Measurements from ENCODE around the gene OR52W1. TPM values are rescaled to one million over a fixed set of nuclear protein-coding genes. Genes with fewer than 3 reads are reported as not detected.
"Not testable (repeated sequence)": the region's sequence is repeated elsewhere in the genome, so short reads cannot be mapped to it uniquely, and the experiment has no call there.

OR52W1 gene
- total RNA-seq, 3 donors from 2014 or later = not detected

DNA sequence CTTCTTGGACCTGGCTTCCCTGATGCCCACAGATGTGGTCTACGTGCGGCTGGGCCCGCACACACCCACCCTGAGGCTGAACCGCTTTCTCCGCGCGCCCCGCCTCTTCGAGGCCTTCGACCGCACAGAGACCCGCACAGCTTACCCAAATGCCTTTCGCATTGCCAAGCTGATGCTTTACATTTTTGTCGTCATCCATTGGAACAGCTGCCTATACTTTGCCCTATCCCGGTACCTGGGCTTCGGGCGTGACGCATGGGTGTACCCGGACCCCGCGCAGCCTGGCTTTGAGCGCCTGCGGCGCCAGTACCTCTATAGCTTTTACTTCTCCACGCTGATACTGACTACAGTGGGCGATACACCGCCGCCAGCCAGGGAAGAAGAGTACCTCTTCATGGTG lies 41.1 kb downstream of the OR52W1 start:
- DNase-seq (ENCODE audit: low spot score in 2 of 2) = no peak
- Histone ChIP-seq H3K27me3 (no peaks in the 10 kb centered on the region), H3K9me3 (no peaks in the 10 kb centered on the region), H3K27ac (no peak overlapping the region), H3K36me3 (no peaks in the 10 kb centered on the region), H3K4me3 (no peak overlapping the region), H3K4me1 (no peaks in the 10 kb centered on the region)
- TF ChIP-seq POLR2A (IDR thresholded peaks at IDR 0.05) (no peak), POLR2AphosphoS5 (IDR thresholded peaks at IDR 0.05) (no peak)
- TF ChIP-seq, protein P1, sequence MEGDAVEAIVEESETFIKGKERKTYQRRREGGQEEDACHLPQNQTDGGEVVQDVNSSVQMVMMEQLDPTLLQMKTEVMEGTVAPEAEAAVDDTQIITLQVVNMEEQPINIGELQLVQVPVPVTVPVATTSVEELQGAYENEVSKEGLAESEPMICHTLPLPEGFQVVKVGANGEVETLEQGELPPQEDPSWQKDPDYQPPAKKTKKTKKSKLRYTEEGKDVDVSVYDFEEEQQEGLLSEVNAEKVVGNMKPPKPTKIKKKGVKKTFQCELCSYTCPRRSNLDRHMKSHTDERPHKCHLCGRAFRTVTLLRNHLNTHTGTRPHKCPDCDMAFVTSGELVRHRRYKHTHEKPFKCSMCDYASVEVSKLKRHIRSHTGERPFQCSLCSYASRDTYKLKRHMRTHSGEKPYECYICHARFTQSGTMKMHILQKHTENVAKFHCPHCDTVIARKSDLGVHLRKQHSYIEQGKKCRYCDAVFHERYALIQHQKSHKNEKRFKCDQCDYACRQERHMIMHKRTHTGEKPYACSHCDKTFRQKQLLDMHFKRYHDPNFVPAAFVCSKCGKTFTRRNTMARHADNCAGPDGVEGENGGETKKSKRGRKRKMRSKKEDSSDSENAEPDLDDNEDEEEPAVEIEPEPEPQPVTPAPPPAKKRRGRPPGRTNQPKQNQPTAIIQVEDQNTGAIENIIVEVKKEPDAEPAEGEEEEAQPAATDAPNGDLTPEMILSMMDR (IDR thresholded peaks at IDR 0.05) = no peak
- intact Hi-C loops (cut with DNase I; ENCODE audit: low total_unique reads) = no loop called here

DNA sequence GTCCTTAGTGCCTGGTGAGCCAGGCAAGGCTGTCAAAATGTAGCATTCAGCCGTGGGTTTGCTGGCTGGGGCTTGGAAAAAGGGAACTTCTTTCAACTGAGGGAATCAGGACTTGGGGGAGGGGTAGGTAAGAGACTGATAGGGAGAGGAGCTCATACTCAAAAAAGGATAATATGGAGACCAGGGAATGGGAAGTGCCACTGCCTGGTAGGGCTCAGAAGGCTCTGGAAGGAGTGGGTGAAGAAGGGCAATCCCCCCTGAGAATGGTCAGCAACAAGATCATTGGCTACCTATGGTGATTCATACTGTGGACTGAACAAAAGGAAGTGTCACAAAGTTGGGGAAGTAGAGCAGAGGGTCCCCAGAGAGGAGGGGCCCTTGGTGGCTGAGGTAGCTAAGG lies 41.8 kb downstream of the OR52W1 start:
- H3K4me3 ChIP-seq = no peak overlapping the region
- DNase-seq (ENCODE audit: low spot score in 2 of 2) = no peak
- intact Hi-C loops (cut with DNase I; ENCODE audit: low total_unique reads) = no loop called here

DNA sequence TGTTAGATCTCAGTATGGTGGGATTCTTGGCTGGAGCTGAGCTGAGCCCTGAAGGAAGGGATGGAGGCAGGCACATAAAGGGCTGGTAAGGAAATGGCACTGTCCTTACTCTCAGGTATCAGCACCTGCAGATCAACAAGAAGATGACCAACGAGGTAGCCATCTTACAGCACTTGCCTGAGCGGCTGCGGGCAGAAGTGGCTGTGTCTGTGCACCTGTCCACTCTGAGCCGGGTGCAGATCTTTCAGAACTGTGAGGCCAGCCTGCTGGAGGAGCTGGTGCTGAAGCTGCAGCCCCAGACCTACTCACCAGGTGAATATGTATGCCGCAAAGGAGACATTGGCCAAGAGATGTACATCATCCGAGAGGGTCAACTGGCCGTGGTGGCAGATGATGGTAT lies 42.3 kb downstream of the OR52W1 start:
- Histone ChIP-seq H3K4me3 (no peak overlapping the region), H3K36me3 (no peaks in the 10 kb centered on the region), H3K27ac (no peak overlapping the region), H3K9me3 (no peaks in the 10 kb centered on the region), H3K4me1 (no peaks in the 10 kb centered on the region), H3K27me3 (no peaks in the 10 kb centered on the region)
- no peak for DNase-seq (ENCODE audit: low spot score in 2 of 2)
- TF ChIP-seq, protein P1 (IDR thresholded peaks at IDR 0.05) = no peak
- TF ChIP-seq POLR2AphosphoS5 (IDR thresholded peaks at IDR 0.05) (no peak), POLR2A (IDR thresholded peaks at IDR 0.05) (no peak)
- intact Hi-C loops (cut with DNase I; ENCODE audit: low total_unique reads) = no loop called here

More for the DNA sequence above, 41.8 kb downstream of the OR52W1 start:
- TF ChIP-seq POLR2A (IDR thresholded peaks at IDR 0.05) (no peak), POLR2AphosphoS5 (IDR thresholded peaks at IDR 0.05) (no peak)
- TF ChIP-seq, protein P1 (IDR thresholded peaks at IDR 0.05) = no peak
- H3K27ac ChIP-seq = no peak overlapping the region
- no peaks in the 10 kb centered on the region for H3K9me3 ChIP-seq
- no peaks in the 10 kb centered on the region for H3K4me1 ChIP-seq
- H3K27me3 ChIP-seq = no peaks in the 10 kb centered on the region
- H3K36me3 ChIP-seq = no peaks in the 10 kb centered on the region

DNA sequence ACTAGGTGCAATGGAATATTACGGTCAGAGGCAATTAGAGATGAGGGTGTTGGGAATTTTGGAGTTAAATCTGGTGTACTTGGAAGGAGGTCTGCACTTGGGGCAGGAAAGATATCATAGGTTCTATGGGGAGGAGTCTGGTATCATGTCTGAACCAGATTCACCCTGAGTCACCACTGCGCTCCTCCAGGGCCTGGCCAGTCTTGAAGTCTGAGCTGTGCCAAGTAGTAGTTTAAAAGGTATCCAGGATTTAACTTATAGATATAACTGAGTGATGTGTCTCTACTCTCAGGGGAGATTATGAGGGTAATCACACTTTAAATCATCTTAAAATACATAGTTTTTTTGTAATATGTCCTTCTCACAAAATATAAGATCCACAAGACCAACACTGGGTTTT lies 46.5 kb downstream of the OR52W1 start:
- H3K36me3 ChIP-seq = no peaks in the 10 kb centered on the region
- no peak overlapping the region for H3K4me3 ChIP-seq
- intact Hi-C loops (cut with DNase I; ENCODE audit: low total_unique reads) = no loop called here
- no peak for DNase-seq (ENCODE audit: low spot score in 2 of 2)
- no peaks in the 10 kb centered on the region for H3K27me3 ChIP-seq
- no peak for TF ChIP-seq POLR2A (IDR thresholded peaks at IDR 0.05)
- TF ChIP-seq, protein P1 (IDR thresholded peaks at IDR 0.05) = no peak
- no peak for TF ChIP-seq POLR2AphosphoS5 (IDR thresholded peaks at IDR 0.05)
- H3K27ac ChIP-seq = no peak overlapping the region
- H3K9me3 ChIP-seq = no peaks in the 10 kb centered on the region
- H3K4me1 ChIP-seq = no peaks in the 10 kb centered on the region

DNA sequence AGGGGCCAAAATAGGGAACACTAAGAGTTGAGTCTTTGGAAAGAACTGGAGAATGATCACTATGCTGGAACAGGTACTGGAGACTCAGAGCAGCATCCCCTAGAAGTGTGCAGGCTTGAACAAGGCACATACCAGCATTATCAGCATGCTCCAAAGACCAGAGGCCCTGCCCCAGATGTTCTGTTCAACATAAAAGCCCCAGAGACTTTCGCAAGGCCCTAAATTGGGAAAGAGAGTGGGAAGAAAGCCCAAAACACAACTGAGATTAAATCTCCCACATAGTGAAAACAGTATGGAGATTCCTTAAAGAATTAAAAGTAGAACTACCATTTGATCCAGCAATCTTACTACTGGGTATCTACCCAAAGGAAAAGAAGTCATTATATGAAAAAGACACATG lies 49.2 kb downstream of the OR52W1 start:
- no peak for DNase-seq (ENCODE audit: low spot score in 2 of 2)
- H3K4me1 ChIP-seq = no peaks in the 10 kb centered on the region
- H3K36me3 ChIP-seq = no peaks in the 10 kb centered on the region
- TF ChIP-seq POLR2A (IDR thresholded peaks at IDR 0.05) (no peak), POLR2AphosphoS5 (IDR thresholded peaks at IDR 0.05) (no peak)
- TF ChIP-seq, protein P1 (IDR thresholded peaks at IDR 0.05) = no peak
- H3K4me3 ChIP-seq = no peak overlapping the region
- H3K9me3 ChIP-seq = no peaks in the 10 kb centered on the region
- H3K27ac ChIP-seq = no peak overlapping the region
- no peaks in the 10 kb centered on the region for H3K27me3 ChIP-seq
- intact Hi-C loops (cut with DNase I; ENCODE audit: low total_unique reads) = no loop called here

DNA sequence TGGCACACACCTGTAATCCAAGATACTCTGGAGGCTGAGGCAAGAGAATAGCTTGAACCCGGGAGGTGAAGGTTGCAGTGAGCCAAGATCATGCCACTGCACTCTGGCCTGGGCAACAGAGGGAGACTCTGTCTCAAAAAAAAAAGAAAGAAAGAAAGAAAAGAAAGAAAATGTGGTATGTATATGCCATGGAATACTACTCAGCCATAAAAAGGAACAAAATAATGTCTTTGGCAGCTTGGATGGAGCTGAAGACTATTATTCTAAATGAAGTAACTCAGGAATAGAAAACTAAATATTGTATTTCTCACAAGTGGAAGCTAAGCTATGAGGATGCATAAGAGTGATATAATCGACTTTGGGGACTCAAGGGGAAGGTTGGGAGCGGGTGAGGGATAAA lies 49.9 kb downstream of the OR52W1 start:
- H3K36me3 ChIP-seq; H3K9me3 ChIP-seq; H3K27ac ChIP-seq; intact Hi-C loops (cut with DNase I; ENCODE audit: low total_unique reads); H3K4me3 ChIP-seq; H3K4me1 ChIP-seq; DNase-seq (ENCODE audit: low spot score in 2 of 2); H3K27me3 ChIP-seq: not testable (repeated sequence)

All from breast epithelium (tissue), 4 donors.